NCI-H1105 (cell line): Measurements from ENCODE around the gene MCEE.
"Not testable (repeated sequence)": the region's sequence is repeated elsewhere in the genome, so short reads cannot be mapped to it uniquely, and the experiment has no call there.

Experiments
- DNase-seq: peaks from one replicate; lab custom pipeline; 2025; lab: John Stamatoyannopoulos, UW

MCEE gene

GRCh38 chr2:71130152-71130904 is at the start of gene MCEE, which contains the start of gene MPHOSPH10:
Gene MCEE (minus strand): TSS chr2:71130229. CDS start chr2:71130219, 10 bp downstream.
Gene MPHOSPH10 (plus strand): TSS chr2:71130634. CDS start chr2:71130666, 32 bp downstream.
- DNase-seq = peak; percentile 88

- not testable (repeated sequence) for DNase-seq
These were observed 48.8 kb upstream of the MCEE start for GRCh38 chr2:71178836-71179235.

GRCh38 chr2:71174207-71174606 is 44.2 kb upstream of the MCEE start:
- no peak for DNase-seq

GRCh38 chr2:71173096-71173495 is 43.1 kb upstream of the MCEE start:
- no peak for DNase-seq

GRCh38 chr2:71166812-71167211 is 36.8 kb upstream of the MCEE start:
- DNase-seq = no peak

GRCh38 chr2:71157124-71157793 is 27.2 kb upstream of the MCEE start:
- peak; percentile 15 for DNase-seq

- no peak for DNase-seq
These were observed 26.5 kb upstream of the MCEE start for GRCh38 chr2:71156573-71156972.

- DNase-seq = no peak
These were observed 25.8 kb upstream of the MCEE start for GRCh38 chr2:71155846-71156245.

- DNase-seq = no peak
These were observed 24.8 kb upstream of the MCEE start for GRCh38 chr2:71154798-71155197.

GRCh38 chr2:71154279-71154678 is 24.2 kb upstream of the MCEE start:
- no peak for DNase-seq

- no peak for DNase-seq
These were observed 23.7 kb upstream of the MCEE start for GRCh38 chr2:71153585-71154224.

GRCh38 chr2:71151620-71152019 is 21.6 kb upstream of the MCEE start:
- no peak for DNase-seq

GRCh38 chr2:71150082-71150816 is 20.2 kb upstream of the MCEE start:
- no peak for DNase-seq

GRCh38 chr2:71148506-71149063 is 18.6 kb upstream of the MCEE start:
- no peak for DNase-seq

GRCh38 chr2:71143782-71144181 is 13.8 kb upstream of the MCEE start:
- no peak for DNase-seq

- DNase-seq = no peak
These were observed 6.1 kb upstream of the MCEE start for GRCh38 chr2:71136174-71136573.

- no peak for DNase-seq
These were observed 3.6 kb upstream of the MCEE start for GRCh38 chr2:71133603-71134002.

- not testable (repeated sequence) for DNase-seq
These were observed 1.5 kb upstream of the MCEE start for GRCh38 chr2:71131387-71132166.

GRCh38 chr2:71130905-71131244 is 846 bp upstream of the MCEE start:
- no peak for DNase-seq

- DNase-seq = peak; percentile 70
These were observed 202 bp downstream of the MCEE start for GRCh38 chr2:71129902-71130151.

GRCh38 chr2:71129114-71129901 is 721 bp downstream of the MCEE start:
- DNase-seq = no peak
